ENCODE measurements around the gene TBX1.
"Not testable (repeated sequence)": the region's sequence is repeated elsewhere in the genome, so short reads cannot be mapped to it uniquely, and the experiment has no call there.

Gene TBX1

DNA sequence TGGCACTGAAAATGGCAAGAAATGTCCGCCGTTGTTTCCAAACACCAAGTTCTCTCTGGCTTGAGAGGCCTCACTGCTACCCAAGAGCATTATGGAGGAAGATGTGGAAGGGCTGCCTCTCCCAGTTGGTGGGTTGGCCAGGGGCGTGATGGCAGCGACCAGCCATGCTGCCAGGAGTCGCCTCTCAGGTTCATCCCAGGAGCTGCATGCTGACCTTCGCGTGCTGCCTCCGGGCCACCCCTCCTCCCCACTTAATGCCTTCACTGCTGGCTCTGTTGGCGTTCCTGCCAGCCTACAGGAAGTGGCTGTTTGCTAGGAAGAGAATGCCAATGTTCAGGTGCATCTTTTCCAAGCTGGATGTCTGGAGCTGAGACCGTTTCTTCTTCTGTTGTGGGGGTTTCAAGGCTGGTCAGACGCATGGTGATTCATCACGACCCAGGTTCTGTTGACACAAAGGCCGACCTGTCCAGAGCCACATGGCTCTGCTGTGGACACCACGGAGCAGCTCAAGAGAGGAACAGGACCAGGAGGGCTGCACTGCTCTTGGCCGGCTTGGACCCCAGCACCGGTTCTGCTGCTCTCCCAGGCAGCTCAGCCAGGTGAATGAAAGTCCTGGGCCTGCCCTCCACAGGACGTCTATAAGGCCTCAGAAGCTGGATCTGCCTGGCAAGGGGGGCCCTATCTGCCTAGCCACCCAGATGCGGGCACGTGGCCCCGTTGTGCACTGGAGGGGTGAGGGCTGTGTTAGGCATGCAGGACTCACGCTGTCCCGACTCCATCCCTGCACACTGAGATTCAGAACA lies 25.1 kb downstream of the TBX1 start:
- no peak for DNase-seq

DNA sequence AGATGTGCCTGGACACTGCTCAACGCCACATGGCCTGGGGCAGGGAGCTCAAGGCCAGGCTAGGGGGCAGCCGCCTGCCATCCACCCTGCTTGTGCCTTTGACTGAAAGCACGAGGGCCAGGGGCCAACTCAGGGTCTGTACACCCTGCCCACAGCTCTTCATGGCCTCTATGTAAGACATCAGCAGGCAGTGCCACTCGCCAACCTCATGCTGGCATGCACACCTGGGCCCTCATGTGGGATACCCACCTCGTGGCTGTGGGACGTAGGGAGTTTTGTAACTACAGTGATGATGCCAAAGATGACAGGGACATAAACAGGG lies 25.6 kb downstream of the TBX1 start:
- no peak for DNase-seq

DNA sequence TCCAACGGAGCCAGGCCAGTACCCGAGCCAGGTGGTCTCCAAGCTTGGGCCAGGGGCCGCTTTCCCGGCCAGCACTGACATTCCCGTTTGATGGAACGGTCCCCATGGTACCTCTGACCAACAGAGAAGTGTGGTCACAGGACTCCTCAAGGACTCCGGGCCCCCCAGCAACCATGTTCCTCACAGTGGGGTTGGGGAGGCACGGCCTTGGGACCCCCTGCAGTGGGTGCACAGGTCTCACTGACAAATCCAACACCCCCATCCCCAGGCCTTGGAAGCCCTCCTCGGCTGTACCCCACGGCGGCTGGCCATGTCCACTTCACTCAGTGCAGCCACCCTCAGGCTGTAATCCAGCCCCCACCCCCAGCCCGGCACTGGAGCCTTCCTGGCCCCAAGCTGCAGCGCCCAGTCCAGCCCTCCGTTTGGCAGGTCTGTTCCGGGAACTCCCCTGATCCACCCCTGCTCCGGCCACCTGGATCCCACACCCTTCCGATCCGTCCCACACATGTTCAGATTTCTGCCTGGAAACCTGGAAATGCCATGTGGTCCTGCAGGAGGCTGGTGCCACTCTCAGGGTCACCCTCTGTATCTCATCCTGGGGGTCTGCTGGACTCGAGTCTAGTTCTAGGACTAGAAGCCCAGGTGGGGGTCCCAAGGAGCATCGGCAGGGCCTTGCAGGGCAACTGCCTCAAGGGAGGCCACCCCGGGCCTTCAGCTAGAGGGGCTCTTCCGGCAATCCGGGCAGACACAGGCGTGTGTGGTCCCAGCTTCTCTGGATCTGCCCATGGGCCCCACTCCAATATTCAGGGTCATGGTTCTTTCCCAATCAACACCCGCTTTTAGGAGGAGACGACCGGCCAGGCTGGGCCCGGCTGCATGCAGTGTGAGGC lies 26.6 kb downstream of the TBX1 start:
- no peak for DNase-seq

DNA sequence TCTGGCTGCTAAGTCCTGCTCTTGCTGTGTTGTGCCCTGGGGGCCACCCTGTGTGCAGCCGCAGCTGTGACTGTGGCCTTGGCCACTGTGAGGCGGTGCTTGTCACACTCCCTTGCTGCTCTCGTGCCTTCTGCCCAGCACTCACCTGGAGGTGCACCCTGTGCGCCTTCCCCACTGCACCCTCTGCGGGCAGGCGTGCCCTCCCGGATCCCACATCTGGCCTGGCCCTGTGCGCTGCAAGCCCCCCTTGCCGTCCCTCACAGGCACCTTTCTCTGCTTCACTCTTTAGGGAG lies 27.2 kb downstream of the TBX1 start:
- no peak for DNase-seq

DNA sequence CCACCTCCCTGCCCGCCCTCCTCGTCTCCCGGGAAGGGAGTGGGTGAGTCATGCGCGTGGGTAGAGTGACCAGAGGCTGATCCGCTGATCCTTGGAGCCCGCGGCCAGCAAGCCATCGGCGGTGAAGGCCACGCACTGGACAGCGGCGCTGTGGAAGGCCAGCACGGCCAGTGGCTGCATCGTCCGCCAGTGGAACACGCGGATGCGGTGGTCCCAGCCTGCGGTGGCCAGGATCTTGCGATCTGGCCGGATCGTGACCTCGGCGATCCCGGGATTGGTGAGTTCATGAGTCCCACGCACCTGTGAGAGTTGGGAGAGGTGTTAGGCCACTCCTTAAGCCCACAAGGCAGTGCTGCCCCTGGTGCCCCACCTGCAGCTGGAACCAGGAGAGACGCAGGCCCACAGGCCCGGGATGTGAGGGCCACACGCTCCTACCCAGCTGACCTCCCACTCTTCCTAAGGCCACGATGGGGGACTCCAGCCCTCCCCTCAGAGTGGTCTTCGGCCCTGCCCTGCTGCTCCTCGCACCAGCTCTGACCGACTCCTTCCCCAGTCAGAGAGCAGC lies 28.2 kb downstream of the TBX1 start:
- DNase-seq, result no peak

DNA sequence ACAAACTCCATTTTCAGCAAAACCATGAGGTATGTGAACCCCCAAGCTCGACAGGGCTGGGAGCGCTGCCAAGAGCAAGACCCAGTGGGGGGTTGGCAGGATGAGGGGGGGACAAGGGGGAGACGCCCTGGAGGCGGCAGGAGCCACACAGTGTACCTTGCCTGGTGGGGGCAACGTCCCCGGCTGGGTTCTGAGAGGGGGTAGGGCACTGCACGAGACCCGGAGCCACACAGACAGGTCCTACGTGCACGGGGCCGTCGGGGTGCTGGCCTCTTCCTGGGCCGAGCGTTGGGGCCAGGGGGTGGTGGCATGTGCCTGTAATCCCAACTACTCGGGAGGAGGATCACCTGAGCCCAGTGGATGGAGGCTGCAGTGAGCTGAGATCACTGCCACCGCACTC lies 28.8 kb downstream of the TBX1 start:
- DNase-seq, result no peak

DNA sequence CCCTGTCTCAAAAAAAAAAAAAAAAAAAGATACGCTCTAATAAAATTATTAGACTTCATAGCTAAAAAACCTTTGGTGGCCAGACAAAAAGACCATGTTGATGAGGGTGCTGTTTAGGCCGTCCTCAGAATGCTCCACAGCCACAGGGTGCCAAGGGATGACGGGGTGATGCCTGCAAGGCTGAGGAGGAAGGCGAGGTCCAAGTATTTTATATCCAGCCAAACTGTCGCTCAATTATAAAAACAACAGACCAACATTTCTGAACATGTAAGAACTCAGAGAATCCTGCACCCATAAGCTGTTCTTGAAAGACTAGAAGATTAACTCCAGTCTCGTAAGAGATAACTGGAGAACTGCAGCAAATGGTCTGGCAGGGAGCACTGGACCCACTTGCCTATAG lies 29.2 kb downstream of the TBX1 start:
- no peak for DNase-seq

DNA sequence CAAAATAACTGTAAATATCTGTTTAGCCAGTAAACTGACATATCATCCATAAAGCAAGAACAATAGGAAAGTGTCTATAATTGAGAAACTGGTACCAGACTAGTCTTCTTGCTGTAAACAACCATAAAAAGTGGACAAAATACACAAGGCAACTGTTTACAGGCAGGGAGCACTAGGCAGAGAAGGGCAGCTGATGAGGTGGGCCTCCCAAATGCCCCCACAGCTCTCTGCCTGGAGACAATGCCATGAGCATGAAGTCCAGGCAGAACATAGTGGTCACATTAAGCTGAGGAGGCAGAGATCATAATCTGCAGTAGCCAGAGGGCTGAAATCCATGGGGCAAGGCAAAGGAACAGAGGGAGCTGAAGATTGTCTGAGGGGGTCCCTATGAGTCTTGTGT lies 30.7 kb downstream of the TBX1 start:
- no peak for DNase-seq

DNA sequence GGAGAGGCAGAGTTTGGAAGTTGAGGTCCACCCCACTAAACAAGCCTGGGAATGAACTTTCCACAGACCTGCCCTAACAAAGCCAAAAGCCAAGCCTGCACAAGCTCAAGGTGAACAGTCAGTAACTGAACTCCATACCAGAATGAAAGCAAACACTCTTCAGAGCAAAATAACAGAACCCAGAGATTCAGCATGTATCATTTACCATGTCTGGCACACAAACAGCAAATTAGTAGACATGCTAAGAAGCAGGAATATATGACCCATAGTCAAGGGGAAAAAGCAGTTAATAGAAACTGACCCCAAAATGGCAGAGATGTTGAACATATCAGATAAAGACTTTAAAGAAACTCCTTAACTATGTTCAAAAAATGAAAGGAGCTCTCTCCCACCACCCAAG lies 31.3 kb downstream of the TBX1 start:
- no peak for DNase-seq

DNA sequence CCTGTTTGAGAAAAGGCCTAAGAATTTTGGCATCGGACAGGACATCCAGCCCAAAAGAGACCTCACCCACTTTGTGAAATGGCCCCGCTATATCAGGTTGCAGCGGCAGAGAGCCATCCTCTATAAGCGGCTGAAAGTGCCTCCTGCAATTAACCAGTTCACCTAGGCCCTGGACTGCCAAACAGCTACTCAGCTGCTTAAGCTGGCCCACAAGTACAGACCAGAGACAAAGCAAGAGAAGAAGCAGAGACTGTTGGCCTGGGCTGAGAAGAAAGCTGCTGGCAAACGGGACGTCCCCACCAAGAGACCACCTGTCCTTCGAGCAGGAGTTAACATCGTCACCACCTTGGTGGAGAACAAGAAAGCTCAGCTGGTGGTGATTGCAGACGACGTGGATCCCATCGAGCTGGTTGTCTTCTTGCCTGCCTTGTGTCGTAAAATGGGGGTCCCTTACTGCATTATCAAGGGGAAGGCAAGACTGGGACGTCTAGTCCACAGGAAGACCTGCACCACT lies 31.9 kb downstream of the TBX1 start:
- not testable (repeated sequence) for DNase-seq

DNA sequence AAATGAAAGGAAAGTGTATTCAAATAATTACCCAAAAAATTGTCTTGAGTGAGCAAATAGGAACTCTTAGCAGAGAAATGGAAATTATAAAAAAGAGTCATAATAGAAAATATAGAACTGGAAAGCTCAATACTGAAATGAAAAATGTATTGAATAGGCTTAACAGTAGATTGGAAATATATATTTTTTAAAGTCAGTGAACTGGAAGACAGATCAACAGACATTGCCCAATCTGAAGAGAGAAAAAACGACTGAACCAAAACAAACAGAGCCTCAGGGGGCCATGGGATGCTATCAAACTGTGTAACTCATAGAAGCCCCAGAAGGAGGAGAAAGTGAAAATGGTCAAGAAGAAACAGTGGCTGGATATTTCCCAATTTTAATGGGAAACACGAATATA lies 32.6 kb downstream of the TBX1 start:
- DNase-seq, result no peak

DNA sequence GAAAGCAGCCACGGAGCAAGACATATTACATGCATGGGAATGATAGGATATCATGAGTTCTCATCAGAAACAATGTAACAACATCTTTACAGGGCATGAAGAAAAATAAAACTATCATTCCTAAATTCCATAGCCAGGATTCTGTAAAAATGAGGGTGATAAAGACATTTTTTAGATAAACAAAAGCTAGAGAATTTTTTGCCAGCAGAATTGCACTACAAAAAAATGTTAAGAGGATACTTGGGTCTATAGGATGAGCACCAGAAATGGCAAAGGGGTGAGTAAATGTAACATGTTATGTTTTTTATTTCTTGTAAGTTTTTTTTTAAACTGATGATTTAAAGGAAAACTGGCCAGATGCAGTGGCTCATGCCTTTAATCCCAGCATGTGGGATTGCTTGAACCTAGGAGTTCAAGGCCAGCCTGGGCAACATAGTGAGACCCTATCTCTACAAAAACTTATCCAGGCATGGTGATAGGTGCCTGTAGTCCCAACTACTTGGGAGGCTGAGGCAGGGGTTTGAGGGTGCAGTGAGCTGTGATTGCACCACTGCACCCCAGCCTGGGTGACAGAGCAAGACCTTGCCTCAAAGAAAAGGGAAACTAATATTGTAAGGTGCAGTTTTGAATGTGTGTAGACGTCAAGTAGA lies 33.2 kb downstream of the TBX1 start:
- no peak for DNase-seq

DNA sequence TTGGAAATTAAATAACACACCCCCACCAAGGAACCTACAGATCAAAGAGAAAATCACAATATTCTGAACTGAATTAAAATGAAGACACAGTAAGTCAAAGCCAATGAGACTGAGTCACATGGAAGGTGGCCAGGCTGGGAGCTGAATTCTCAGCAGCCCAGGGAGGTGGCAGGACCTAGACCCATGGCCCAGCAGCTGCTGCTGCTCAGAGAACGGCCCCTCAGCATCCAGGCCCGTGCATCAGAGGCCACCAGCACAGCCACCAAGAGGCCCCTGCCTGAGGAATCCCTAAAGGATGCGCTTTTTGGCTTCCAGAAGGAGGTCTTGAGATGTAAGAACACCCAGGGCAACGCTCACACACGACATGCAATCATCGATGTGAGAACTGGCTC lies 35.0 kb downstream of the TBX1 start:
- no peak for DNase-seq

DNA sequence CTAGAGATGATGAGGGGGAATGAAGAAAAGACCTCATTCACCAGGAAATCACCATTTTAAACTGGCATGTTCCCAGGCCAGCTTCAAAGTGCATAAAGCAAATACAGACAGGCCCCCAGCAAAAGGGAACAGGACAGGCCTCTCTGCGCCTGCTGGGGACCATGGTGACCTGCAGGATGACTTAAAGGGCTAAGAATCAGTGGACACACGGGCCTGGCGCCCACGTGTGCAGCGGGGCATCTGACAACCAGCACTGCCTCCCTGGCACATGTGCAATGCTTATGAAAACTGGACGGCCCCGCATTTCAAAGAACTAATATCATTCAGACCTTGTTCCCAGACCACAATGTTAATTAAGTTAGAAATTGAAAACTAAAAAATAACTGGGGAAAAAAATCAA lies 35.6 kb downstream of the TBX1 start:
- no peak for DNase-seq

DNA sequence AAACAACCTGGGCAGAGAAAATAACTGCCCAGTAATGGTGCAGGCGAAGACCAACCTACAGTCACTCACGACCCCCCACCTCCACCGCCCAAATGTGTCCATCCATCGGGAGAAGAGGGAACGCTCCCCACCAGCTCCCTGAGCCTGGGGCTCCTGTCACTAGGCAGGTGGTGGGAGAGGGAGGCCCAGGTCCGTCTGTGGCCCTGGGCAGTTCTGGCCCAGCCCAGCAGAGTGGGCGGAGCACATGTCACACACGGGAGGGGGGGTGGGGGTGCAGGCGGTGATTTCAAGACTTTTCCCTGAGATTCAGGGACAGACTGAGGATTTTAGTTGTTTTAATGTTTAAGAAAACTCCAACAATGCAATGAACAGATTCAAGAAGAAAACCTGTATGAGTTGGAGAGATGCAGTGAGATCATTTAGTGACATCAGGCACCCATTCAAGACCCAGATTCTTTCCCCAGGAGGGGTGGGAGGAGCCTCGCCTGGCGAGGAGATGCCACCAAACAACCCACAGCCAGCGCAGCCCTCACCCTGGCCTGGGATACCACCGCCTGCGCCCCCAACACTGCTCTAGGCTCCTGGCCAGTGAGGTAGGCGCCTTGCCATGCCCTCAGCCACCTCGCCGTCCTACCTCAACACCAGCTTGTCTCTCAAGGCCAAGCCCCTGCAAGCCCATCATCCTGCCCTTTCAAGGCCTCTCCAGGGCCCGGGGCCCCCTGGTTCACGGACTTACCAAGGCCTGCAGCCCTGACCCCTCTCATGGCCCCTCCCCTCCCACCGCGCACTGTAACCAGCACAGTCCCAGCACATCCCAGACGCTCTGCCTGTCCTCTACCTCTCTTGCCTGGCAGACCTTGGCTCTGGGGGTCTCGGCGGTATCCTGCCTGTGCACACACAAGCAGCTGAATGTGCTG lies 36.8 kb downstream of the TBX1 start:
- DNase-seq, result no peak

DNA sequence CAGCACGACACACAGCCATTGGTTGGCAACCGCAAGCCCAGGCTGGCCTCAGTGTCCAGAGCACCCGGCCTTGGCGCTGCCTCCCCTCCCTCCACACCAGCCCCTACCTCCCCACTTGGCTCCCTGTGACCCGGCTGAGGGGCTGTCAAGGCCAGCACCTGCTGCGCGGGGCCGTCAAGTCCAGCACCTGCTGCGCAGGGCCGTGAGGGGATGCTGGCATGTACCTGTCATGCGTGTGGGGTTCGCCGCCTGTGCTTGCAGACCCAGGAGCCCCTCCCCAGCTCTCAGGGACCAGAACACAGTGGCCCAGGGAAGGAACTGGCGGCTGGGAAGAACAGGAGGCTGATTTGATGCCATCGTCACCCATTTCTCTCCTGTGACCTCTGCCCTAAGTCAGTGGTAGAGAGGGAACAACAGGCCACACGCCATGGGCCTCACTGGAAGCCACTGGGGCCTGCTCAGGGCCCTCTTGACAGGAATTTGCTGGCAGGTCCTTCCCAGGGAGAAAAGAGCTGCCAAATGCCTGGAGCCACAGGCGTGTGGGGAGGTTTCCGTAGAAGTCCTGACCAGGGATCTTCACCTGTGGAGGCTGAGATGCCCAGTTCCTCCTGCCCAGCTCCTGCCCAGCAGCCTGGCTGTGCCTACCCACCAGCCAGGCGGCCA lies 37.6 kb downstream of the TBX1 start:
- DNase-seq, result no peak

DNA sequence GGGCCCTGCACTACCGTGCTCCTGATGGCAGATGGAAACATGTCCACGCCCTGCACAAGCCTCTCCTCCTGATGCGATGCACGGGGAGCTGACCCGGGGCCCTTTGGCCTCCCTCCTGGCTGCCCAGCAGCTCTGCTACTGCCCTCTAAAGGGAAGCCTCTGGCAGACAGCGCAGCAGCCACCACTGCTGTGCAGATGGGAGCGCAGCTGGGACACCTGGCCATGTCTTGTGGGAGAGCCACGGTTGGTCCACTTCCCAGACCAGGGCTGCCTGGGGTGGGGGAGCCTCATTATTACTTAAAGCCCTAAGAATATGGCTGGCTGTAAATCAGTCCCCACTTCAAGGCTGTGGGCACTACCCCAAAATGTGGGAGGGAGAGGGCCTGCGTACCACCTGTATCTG lies 38.3 kb downstream of the TBX1 start:
- no peak for DNase-seq

DNA sequence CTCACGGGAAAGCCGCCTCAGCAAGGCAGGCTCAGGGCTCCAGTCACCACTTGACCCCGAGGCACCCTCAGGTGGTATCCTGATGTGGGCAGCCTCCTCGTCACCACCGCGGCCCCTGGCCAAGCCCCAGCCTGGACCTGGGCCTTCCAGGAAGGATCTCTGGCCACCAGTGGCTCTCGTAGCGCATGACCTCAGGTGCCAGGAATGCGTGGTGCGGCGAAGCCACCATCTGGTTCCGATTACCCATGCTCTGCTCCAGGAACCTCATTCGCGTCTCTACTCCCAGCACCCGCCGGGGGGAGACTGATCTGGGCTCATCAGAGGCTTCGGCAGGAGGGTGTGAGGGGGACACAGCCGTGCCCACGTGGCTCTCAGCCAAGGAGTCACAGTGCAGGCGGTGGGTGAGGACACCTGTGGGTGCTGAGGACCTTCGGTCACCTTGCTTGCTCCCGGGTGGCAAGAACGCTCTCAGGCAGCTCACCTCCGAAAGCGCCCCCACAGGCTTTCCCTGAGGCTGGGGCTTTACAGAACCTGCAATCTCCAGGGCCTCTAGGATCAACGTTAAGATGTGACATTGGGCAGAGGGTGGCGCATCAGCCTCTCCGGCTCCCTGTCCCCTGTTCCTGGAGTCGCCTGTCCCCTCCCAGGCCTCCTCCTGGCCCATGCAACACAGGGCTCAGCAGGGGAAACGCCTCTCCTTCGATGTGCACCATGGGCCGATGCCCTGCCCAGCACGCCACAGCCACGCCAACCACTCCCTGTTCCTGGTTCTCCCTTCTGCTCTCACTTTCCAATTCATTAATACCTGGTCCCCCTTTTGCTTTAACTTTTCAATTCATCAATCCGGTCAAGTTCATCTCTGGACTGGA lies 39.0 kb downstream of the TBX1 start:
- no peak for DNase-seq

DNA sequence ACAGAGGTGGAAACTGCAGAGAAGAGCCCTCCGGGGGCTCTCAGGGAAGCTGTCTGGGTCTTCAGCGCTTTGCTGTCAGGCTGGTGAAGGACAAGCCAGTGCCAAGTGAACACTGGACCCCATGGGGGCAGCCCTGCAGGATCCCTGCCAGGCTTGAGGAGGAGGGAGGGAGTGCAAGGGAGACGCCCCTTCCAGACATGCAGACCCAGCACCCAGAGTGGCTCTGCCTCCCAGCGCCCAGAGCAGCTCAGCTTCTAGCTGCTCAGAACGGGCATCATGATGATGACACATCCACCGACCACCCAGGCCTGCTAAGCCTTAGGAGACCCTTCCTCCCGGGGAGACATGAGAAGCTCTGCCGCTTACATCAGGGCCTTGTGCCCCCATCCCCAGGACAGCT lies 39.7 kb downstream of the TBX1 start:
- DNase-seq, result no peak

DNA sequence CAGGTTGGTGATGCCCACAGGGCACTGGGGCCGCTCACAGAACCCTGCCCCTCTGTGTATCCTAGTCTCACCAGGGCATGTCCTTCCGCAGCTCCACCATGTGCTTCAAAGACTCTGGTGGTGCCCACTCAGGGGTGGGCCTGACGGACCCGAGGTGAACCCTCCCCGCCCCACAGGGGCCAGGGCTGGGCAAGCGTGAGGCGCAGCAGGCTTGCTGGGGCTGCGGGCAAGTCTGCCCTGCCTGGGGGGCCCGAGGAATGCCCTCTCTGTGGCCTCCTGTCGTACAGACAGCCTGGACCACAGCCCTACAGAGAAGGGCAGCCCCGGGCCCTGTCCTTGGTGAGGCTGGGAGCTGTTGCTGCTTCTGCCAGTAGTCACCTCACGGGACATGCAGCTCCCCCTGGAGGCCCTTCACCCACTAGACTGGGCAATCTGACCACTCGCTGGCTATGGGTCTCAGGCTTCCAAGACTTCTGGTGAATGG lies 40.2 kb downstream of the TBX1 start:
- no peak for DNase-seq
